ENCODE measurements around the gene CDCA4. TPM values are rescaled to one million over a fixed set of nuclear protein-coding genes. Genes with fewer than 3 reads are reported as not detected.
"Not testable (repeated sequence)": the region's sequence is repeated elsewhere in the genome, so short reads cannot be mapped to it uniquely, and the experiment has no call there.

The CDCA4 gene
- total RNA-seq, 1 experiment from 2014 or later: 25.2 TPM

DNA sequence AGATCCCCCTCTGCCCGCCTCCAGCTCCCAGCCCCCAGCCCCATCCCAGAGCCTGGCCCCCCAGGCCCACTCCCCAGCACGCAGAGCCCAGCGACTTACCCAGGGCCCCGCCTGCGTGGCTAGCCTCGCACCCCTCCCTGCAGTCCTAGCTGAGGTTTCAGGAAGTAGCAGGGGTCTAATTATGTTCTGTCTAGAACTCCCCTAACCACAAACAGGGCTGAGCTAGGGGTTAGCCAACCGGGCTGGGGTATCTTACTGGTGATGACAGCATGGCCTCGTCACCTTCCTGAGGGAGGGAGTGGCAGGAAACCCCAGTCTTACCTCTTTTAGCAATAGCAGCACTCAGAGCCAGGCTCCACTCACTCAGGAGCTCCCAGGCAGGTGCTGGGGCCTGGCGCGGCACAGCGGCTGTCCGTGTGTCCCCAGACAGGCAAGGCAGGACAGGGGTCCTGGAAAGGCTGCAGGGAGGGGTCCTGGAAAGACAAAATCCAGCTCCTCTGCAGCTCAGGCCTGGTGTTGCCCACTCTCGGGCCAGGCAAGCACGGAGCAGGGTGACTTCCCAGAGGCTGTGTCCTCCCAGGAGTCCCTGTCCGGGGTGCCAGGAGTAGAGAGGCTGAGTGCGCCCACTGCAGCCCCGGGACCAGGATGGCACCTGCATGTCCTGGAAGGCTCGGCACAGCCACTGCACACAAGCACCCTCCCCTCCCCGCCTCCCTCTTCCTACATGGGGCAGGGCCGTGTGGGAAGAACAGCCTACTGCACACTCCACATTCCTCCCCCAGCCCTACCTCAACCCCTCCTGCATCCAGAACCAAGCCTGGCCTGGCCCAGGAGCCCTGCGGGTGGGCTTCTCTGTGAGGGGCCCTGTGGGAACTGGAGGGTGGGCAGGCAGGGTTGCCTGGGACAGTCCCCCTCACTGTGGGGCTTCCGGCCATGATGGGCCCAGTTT, 44.7 kb upstream of the CDCA4 start, which contains the start of gene GPR132:
TSS of gene GPR132 (minus strand) at position 151 of the 949 bp plus-strand sequence. CDS start 10,010 bp downstream, outside the sequence.
- H3K79me2 ChIP-seq (ENCODE audit: low read length): no peaks in the 10 kb centered on the region
- no peak within 1 kb of the TSS for H3K4me2 ChIP-seq (ENCODE audit: low read depth, low read length, poor library complexity, severe bottlenecking)
- H3K36me3 ChIP-seq (ENCODE audit: insufficient read depth, low read length): no peaks in the 10 kb centered on the region
- DNase-seq: no peak
- no peaks in the 10 kb centered on the region; the same call in 1 of the 2 replicates for H3K27me3 ChIP-seq (ENCODE audit: low read length)
- H3K4me3 ChIP-seq (ENCODE audit: low read length): no peak within 1 kb of the TSS
- H3K9ac ChIP-seq (ENCODE audit: low read length): no peak within 1 kb of the TSS
- no peak within 1 kb of the TSS for H3K27ac ChIP-seq (ENCODE audit: low read length)
- no peaks in the 10 kb centered on the region for H3K9me3 ChIP-seq (ENCODE audit: low read length)
- H3K9me2 ChIP-seq (replicated peaks; ENCODE audit: insufficient read depth, low read length): no peaks in the 10 kb centered on the region
- no peaks in the 10 kb centered on the region for H4K20me1 ChIP-seq (ENCODE audit: insufficient read depth, low read depth, low read length)
- peaks cover 10% of the 10 kb centered on the region for H3K4me1 ChIP-seq (ENCODE audit: low read length)
- no peak within 1 kb of the TSS for H2AFZ ChIP-seq (ENCODE audit: low read length)

GRCh38 chr14:105064721-105065143, 43.8 kb upstream of the CDCA4 start:
- no peak for DNase-seq
- no peak overlapping the region for H2AFZ ChIP-seq (ENCODE audit: low read length)
- no peaks in the 10 kb centered on the region for H4K20me1 ChIP-seq (ENCODE audit: insufficient read depth, low read depth, low read length)
- H3K36me3 ChIP-seq (ENCODE audit: insufficient read depth, low read length): no peaks in the 10 kb centered on the region
- H3K4me3 ChIP-seq (ENCODE audit: low read length): no peak overlapping the region
- H3K27me3 ChIP-seq (ENCODE audit: low read length): no peaks in the 10 kb centered on the region
- no peaks in the 10 kb centered on the region for H3K9me3 ChIP-seq (ENCODE audit: low read length)
- no peak overlapping the region for H3K4me2 ChIP-seq (ENCODE audit: low read depth, low read length, poor library complexity, severe bottlenecking)
- H3K9ac ChIP-seq (ENCODE audit: low read length): no peak overlapping the region
- H3K27ac ChIP-seq (ENCODE audit: low read length): no peak overlapping the region
- no peaks in the 10 kb centered on the region for H3K79me2 ChIP-seq (ENCODE audit: low read length)
- peaks cover 7% of the 10 kb centered on the region for H3K4me1 ChIP-seq (ENCODE audit: low read length)
- H3K9me2 ChIP-seq (replicated peaks; ENCODE audit: insufficient read depth, low read length): no peaks in the 10 kb centered on the region

DNA sequence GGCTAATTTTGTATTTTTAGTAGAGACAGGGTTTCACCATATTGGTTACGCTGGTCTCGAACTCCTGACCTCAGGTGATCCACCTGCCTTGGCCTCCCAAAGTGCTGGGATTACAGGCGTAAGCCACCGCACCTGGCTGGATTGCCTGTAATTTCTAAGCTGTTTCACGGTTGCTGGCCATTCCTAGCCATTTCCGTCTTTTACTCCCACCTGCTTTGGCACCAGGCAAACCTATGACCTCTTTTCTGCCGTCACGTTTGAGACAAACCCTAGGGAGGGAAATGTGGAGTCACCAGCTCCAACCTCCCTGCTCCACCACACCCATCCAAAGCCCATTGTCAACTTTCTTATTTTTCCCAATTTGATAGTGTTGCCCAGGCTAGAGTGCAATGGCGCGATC, 43.1 kb upstream of the CDCA4 start:
- DNase-seq: no peak
- Histone ChIP-seq H3K27ac (ENCODE audit: low read length) (no peak overlapping the region), H3K9ac (ENCODE audit: low read length) (no peak overlapping the region)

DNA sequence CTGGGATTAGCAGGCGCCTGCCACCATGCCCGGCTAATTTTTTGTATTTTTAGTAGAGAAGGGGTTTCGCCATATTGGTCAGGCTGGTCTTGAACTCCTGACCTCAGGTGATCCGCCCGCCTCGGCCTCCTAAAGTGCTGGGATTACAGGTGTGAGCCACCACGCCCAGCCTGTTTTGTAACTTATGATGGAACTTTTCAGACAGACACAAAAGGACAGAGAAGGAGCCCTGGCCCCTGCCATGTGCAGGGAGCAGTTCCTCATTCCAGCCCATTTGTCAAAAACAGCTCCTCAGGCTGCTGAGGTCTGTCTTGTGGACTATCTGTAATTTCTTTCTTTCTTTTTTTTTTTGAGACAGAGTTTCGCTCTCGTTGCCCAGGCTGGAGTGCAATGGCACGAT, 42.6 kb upstream of the CDCA4 start:
- H3K9ac ChIP-seq (ENCODE audit: low read length); H3K9me3 ChIP-seq (ENCODE audit: low read length); H3K4me2 ChIP-seq (ENCODE audit: low read depth, low read length, poor library complexity, severe bottlenecking); H3K4me1 ChIP-seq (ENCODE audit: low read length); H2AFZ ChIP-seq (ENCODE audit: low read length); H3K27ac ChIP-seq (ENCODE audit: low read length); DNase-seq; H3K36me3 ChIP-seq (ENCODE audit: insufficient read depth, low read length); H3K79me2 ChIP-seq (ENCODE audit: low read length); H3K4me3 ChIP-seq (ENCODE audit: low read length); H3K9me2 ChIP-seq (replicated peaks; ENCODE audit: insufficient read depth, low read length); H3K27me3 ChIP-seq (ENCODE audit: low read length); H4K20me1 ChIP-seq (ENCODE audit: insufficient read depth, low read depth, low read length): not testable (repeated sequence)

More for the DNA sequence above, 43.1 kb upstream of the CDCA4 start:
- Histone ChIP-seq H2AFZ (ENCODE audit: low read length) (no peak overlapping the region), H3K9me2 (replicated peaks; ENCODE audit: insufficient read depth, low read length) (no peaks in the 10 kb centered on the region), H3K36me3 (ENCODE audit: insufficient read depth, low read length) (no peaks in the 10 kb centered on the region), H3K79me2 (ENCODE audit: low read length) (no peaks in the 10 kb centered on the region), H3K4me1 (ENCODE audit: low read length) (peaks cover 6% of the 10 kb centered on the region), H3K27me3 (ENCODE audit: low read length) (no peaks in the 10 kb centered on the region), H4K20me1 (ENCODE audit: insufficient read depth, low read depth, low read length) (no peaks in the 10 kb centered on the region), H3K4me3 (ENCODE audit: low read length) (no peak overlapping the region), H3K9me3 (ENCODE audit: low read length) (no peaks in the 10 kb centered on the region), H3K4me2 (ENCODE audit: low read depth, low read length, poor library complexity, severe bottlenecking) (no peak overlapping the region)

DNA sequence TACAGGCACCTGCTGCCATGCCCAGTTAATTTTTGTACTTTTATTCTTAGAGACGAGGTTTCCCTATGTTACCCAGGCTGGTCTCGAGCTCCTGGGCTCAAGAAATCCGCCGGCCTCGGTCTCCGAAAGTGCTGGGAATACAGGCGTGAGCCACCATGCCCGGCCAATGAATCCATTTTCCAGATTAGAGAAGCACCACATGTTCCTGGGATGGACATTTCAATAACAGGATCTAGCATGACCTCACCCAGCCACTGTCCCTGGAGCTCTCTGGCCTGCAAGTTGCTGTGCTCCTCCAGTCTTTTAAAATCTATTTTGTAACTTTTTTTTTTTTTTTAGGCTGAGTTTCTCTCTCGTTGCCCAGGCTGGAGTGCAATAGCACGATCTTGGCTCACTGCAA, 42.2 kb upstream of the CDCA4 start:
- Histone ChIP-seq H3K4me3 (ENCODE audit: low read length) (no peak overlapping the region), H4K20me1 (ENCODE audit: insufficient read depth, low read depth, low read length) (no peaks in the 10 kb centered on the region), H3K9me2 (replicated peaks; ENCODE audit: insufficient read depth, low read length) (no peaks in the 10 kb centered on the region), H3K36me3 (ENCODE audit: insufficient read depth, low read length) (no peaks in the 10 kb centered on the region), H3K9ac (ENCODE audit: low read length) (no peak overlapping the region), H3K4me1 (ENCODE audit: low read length) (peaks cover 6% of the 10 kb centered on the region), H3K9me3 (ENCODE audit: low read length) (no peaks in the 10 kb centered on the region), H3K79me2 (ENCODE audit: low read length) (no peaks in the 10 kb centered on the region), H3K27ac (ENCODE audit: low read length) (no peak overlapping the region), H3K27me3 (ENCODE audit: low read length) (no peaks in the 10 kb centered on the region), H3K4me2 (ENCODE audit: low read depth, low read length, poor library complexity, severe bottlenecking) (no peak overlapping the region), H2AFZ (ENCODE audit: low read length) (no peak overlapping the region)
- no peak for DNase-seq

DNA sequence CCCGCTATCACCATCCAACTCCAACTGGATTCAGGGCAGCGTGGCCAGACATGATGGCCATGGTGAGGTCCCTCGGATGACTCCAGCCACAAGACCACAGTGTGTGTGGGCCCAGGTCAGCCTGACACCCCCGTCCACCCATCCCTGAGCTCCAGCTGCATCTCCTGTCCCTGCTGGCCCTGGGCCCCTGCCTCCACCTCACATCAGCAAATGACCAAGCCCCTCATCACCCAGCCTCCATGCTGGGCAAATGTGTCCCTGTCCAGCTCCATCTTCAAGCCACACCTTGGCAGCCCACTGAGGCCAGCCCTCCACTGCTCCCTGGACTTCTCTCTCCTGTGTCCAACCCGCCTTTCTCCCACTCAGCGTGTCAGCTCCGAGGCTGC, 41.2 kb upstream of the CDCA4 start:
- H3K36me3 ChIP-seq (ENCODE audit: insufficient read depth, low read length): no peaks in the 10 kb centered on the region
- H3K4me2 ChIP-seq (ENCODE audit: low read depth, low read length, poor library complexity, severe bottlenecking): no peak overlapping the region
- H3K27me3 ChIP-seq (ENCODE audit: low read length): no peaks in the 10 kb centered on the region
- no peak for DNase-seq
- H3K79me2 ChIP-seq (ENCODE audit: low read length): no peaks in the 10 kb centered on the region
- H2AFZ ChIP-seq (ENCODE audit: low read length): no peak overlapping the region
- no peaks in the 10 kb centered on the region for H3K9me2 ChIP-seq (replicated peaks; ENCODE audit: insufficient read depth, low read length)
- H3K4me3 ChIP-seq (ENCODE audit: low read length): no peak overlapping the region
- no peaks in the 10 kb centered on the region for H3K9me3 ChIP-seq (ENCODE audit: low read length)
- H3K4me1 ChIP-seq (ENCODE audit: low read length): peaks cover 6% of the 10 kb centered on the region
- H4K20me1 ChIP-seq (ENCODE audit: insufficient read depth, low read depth, low read length): no peaks in the 10 kb centered on the region
- H3K27ac ChIP-seq (ENCODE audit: low read length): no peak overlapping the region
- H3K9ac ChIP-seq (ENCODE audit: low read length): no peak overlapping the region

DNA sequence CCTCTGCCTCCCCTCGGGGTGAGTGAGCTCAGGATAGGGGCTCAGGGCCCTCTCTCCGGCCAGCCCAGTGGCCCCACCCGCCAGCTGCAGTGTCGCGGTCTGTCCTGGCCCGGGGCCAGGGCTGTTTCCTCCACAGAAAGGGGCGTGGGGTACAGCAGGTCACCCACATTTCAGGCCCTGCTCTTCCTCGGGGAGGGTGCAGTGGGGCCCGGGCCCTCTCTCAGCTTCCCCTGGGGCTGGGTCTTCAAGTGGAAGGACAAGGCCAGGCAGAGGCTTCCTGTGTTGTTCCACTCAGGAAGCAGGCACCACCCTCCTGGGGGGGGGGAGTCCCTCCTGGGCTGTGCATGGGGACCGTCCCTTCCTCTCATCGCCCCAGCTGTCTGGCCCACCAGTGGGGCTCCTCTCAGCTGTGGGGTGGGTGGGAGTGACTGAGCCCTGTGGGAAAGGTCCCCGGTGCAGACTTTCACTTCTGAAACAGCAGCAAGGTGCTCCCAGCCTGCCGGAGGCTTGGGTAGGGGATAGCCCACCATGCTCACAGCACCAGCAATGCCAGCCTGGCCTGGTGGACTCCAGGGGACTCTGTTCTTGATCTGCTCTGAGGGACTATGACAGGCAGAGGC, 40.7 kb upstream of the CDCA4 start:
- H3K9ac ChIP-seq (ENCODE audit: low read length): no peak overlapping the region
- no peak overlapping the region for H3K4me2 ChIP-seq (ENCODE audit: low read depth, low read length, poor library complexity, severe bottlenecking)
- H3K4me1 ChIP-seq (ENCODE audit: low read length): peaks cover 6% of the 10 kb centered on the region

GRCh38 chr14:105060751-105061427, 40.0 kb upstream of the CDCA4 start:
- Histone ChIP-seq H3K4me1 (ENCODE audit: low read length) (peaks cover 6% of the 10 kb centered on the region), H3K4me3 (ENCODE audit: low read length) (no peak overlapping the region), H4K20me1 (ENCODE audit: insufficient read depth, low read depth, low read length) (no peaks in the 10 kb centered on the region), H2AFZ (ENCODE audit: low read length) (no peak overlapping the region), H3K27ac (ENCODE audit: low read length) (no peak overlapping the region), H3K79me2 (ENCODE audit: low read length) (no peaks in the 10 kb centered on the region), H3K27me3 (ENCODE audit: low read length) (no peaks in the 10 kb centered on the region), H3K9ac (ENCODE audit: low read length) (no peak overlapping the region), H3K9me3 (ENCODE audit: low read length) (no peaks in the 10 kb centered on the region), H3K9me2 (replicated peaks; ENCODE audit: insufficient read depth, low read length) (no peaks in the 10 kb centered on the region), H3K36me3 (ENCODE audit: insufficient read depth, low read length) (no peaks in the 10 kb centered on the region), H3K4me2 (ENCODE audit: low read depth, low read length, poor library complexity, severe bottlenecking) (no peak overlapping the region)
- peak; percentile 54 for DNase-seq

More for the DNA sequence above, 40.7 kb upstream of the CDCA4 start:
- Histone ChIP-seq H3K4me3 (ENCODE audit: low read length) (no peak overlapping the region), H3K27me3 (ENCODE audit: low read length) (no peaks in the 10 kb centered on the region), H3K79me2 (ENCODE audit: low read length) (no peaks in the 10 kb centered on the region), H3K9me3 (ENCODE audit: low read length) (no peaks in the 10 kb centered on the region), H4K20me1 (ENCODE audit: insufficient read depth, low read depth, low read length) (no peaks in the 10 kb centered on the region), H3K27ac (ENCODE audit: low read length) (no peak overlapping the region), H3K36me3 (ENCODE audit: insufficient read depth, low read length) (no peaks in the 10 kb centered on the region), H3K9me2 (replicated peaks; ENCODE audit: insufficient read depth, low read length) (no peaks in the 10 kb centered on the region), H2AFZ (ENCODE audit: low read length) (no peak overlapping the region)
- DNase-seq: no peak

Measured in Karpas-422 (cell line).